Epithelial cell of alveolus of lung (primary cell): ENCODE results near the gene USP51. TPM values are rescaled to one million over a fixed set of nuclear protein-coding genes. Genes with fewer than 3 reads are reported as not detected.

Experiments used
- total RNA-seq: library from RNA; depleted of rRNA; stranded (reverse); fragments of >200 nt; gene quantifications from 2 replicates; pipeline ENCODE4 v1.2.1, GENCODE V29; 2015

The USP51 gene
- 0.65 and 1.1 TPM in 2 replicates for total RNA-seq

DNA sequence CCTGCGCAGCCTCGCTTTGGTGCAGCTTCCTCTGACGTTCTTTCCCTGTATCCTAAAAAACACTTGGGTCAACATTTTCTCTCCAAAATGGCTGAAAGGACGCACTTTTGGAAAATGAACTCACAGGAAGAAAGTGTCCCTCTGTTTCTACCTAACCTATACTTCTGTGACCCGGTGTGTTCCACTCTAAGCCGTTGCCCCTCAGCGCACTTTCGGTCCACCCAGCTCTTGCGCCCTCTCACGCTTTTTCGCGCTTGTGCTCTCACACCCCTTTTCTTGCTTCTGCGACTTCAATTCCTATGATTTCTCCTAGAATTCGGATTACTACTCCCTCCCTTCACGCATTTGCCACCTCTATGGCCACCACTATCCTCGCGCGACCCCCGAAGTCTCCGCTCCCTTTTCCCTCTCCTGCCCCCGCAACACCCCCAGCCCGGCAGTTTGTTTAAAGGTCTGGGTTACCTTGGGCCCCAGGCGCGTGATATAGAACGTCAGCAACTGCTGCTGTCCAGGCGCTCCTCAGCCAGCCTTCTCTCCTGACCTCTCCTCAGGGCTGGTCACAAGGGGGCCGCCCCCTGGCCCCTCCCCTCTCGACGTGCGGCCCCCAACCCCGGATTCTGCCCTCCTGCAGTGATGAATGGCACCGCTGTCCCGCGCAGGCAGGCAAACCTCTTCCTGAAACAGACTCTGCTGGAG, at the start of gene USP51:
USP51 (minus strand) TSS at position 535 of the 696 bp plus-strand sequence. CDS start 909 bp downstream, outside the sequence.

DNA sequence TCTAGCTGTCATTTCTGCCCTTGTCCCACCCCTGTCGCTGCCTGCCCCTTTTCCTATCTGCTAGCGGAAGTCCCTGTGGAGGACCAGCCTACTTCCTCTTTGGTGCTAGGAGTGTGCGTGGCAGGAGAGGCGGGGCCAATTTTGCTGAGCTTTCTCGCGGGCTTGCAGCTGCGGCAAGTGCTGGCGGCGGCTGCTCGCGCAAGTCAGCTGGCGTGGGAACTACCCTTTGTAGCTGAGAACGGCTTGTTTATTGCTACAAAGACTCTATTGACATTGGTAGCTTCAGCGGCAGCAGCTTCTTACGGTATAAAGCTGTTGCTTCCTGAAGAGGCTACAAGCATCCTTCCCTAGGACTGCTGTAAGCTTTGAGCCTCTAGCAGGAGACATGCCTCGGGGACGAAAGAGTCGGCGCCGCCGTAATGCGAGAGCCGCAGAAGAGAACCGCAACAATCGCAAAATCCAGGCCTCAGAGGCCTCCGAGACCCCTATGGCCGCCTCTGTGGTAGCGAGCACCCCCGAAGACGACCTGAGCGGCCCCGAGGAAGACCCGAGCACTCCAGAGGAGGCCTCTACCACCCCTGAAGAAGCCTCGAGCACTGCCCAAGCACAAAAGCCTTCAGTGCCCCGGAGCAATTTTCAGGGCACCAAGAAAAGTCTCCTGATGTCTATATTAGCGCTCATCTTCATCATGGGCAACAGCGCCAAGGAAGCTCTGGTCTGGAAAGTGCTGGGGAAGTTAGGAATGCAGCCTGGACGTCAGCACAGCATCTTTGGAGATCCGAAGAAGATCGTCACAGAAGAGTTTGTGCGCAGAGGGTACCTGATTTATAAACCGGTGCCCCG, 37.4 kb downstream of the USP51 start, which contains the start of gene MAGEH1:
MAGEH1 (plus strand) TSS at position 138 of the 843 bp plus-strand sequence; CDS start at position 386, 248 bp downstream.

Other genes with a start within 250 kb of the USP51 start
- gene PAGE3, start 224.9 kb downstream of the USP51 start, total RNA-seq, result not detected in 2 replicates
- 37.1 and 61.3 TPM in 2 replicates for gene MAGEH1, start 37.7 kb downstream of the USP51 start, total RNA-seq
- not detected in 2 replicates for gene FOXR2, start 133.6 kb upstream of the USP51 start, total RNA-seq
- 4.5 and 13.1 TPM in 2 replicates for gene RRAGB, start 227.9 kb upstream of the USP51 start, total RNA-seq